Astrocyte (in vitro differentiated cells and primary cell): ENCODE measurements around the gene XIRP1.

Source experiments
- EZH2 ChIP-seq: IDR thresholded peaks from 2 replicates; pipeline ENCODE4 v1.6.1; 2012; ENCODE audit warnings: mild to moderate bottlenecking, low read length, inconsistent platforms; ENCODE audit not compliant: insufficient read depth
- TF ChIP-seq, protein P1 (sequence below): IDR thresholded peaks from 2 replicates; pipeline ENCODE4 v1.5.1; 2011; ENCODE audit warnings: low read depth, mild to moderate bottlenecking, inconsistent platforms, low read length, moderate library complexity; ENCODE audit not compliant: insufficient read depth

DNA sequence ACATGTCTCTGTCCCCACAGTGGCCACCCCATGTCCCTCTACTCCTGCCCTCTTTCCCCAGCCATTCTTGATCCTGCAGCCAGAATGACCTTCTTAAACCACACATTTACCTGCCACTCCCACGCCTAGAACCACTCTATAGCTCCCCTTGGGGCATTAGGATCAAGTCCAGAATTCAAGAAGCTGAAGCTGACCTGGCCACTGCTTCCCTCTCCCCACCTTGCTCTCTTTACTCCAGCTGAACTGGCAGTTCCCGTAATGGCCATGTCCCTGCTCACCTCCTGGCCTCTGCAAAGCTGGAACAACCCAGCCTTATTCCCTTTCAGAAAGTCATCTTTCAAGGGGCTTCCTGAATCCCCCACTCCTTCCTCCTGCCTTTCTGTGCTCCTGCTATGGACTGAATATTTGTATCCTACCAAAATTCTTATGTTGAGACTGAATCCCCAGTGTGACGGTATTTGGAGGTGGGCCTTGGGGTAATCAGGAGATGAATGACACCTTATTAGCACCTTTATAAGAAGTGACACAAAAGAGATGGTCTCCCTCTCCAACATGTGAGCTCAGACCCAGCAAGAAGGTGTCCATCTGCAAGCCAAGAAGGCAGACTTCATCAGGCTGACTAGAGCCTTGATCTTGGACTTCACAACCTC is 42.8 kb downstream of the XIRP1 start:
- TF ChIP-seq, protein P1, sequence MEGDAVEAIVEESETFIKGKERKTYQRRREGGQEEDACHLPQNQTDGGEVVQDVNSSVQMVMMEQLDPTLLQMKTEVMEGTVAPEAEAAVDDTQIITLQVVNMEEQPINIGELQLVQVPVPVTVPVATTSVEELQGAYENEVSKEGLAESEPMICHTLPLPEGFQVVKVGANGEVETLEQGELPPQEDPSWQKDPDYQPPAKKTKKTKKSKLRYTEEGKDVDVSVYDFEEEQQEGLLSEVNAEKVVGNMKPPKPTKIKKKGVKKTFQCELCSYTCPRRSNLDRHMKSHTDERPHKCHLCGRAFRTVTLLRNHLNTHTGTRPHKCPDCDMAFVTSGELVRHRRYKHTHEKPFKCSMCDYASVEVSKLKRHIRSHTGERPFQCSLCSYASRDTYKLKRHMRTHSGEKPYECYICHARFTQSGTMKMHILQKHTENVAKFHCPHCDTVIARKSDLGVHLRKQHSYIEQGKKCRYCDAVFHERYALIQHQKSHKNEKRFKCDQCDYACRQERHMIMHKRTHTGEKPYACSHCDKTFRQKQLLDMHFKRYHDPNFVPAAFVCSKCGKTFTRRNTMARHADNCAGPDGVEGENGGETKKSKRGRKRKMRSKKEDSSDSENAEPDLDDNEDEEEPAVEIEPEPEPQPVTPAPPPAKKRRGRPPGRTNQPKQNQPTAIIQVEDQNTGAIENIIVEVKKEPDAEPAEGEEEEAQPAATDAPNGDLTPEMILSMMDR = no peak
- TF ChIP-seq EZH2 = no peak
